NB4 (cell line): ENCODE results near the gene NOX5.

Experiments
- DNase-seq: peaks from one replicate; pipeline ENCODE4 v3.0.0; 2010; ENCODE audit warnings: low read depth
- H3K4me3 ChIP-seq: one replicate; pipeline ENCODE4 v1.5.1; 2011; ENCODE audit warnings: mild to moderate bottlenecking, low read depth, low read length, moderate library complexity
- CTCF ChIP-seq: IDR thresholded peaks from one replicate; pipeline ENCODE4 v1.5.1; 2012; ENCODE audit warnings: low read depth, low read length
- MAX ChIP-seq: IDR thresholded peaks from 2 replicates; pipeline ENCODE4 v1.6.1; 2011; ENCODE audit warnings: low read depth, low read length
- MYC ChIP-seq: IDR thresholded peaks from 2 replicates; pipeline ENCODE4 v1.6.1; 2011; ENCODE audit warnings: low read depth, low read length
- POLR2A ChIP-seq: IDR thresholded peaks from 2 replicates; pipeline ENCODE4 v1.6.1; 2011; ENCODE audit warnings: mild to moderate bottlenecking; ENCODE audit not compliant: insufficient read length; ENCODE audit errors: extremely low read depth

Gene NOX5

DNA sequence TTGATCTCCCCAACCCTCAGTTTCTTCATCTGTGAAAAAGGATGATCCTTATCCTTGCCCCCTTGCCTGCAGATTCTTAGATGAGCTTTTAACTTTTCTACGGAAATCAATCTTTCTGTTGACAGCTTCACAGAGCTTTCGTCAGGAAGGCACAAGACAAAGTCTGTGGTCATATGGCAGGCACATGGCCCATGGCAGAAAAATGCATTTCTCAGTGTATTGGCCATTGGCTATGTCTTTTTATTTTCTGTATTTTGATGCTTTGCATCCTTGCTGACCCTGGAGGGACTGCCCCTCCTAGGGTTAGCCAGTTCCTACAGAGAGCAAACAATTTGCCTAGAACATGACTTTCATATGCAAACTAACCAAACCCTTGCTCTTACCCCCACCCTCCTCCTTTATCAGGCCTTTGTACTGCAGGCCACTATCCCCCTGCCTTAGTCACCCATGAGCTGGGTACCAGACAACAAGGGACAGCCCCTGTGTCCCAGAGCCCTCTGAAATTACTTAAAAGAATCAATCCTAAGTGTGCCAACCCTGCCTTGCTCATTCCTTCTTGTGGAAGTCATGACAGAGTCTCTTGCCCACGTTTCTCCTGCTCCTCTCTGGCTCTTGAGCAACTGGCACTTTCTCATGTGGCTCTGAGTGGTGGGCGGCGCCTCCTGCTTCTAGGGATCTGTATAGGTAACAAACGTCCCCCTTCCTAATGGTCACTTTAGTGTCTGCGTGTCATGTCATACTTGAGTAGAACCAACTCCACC is 24.1 kb upstream of the NOX5 start:
- DNase-seq: no peak
- no peak for TF ChIP-seq MYC
- no peak for TF ChIP-seq MAX
- no peak for TF ChIP-seq POLR2A
- no peak for TF ChIP-seq CTCF
- H3K4me3 ChIP-seq: no peak overlapping the region

DNA sequence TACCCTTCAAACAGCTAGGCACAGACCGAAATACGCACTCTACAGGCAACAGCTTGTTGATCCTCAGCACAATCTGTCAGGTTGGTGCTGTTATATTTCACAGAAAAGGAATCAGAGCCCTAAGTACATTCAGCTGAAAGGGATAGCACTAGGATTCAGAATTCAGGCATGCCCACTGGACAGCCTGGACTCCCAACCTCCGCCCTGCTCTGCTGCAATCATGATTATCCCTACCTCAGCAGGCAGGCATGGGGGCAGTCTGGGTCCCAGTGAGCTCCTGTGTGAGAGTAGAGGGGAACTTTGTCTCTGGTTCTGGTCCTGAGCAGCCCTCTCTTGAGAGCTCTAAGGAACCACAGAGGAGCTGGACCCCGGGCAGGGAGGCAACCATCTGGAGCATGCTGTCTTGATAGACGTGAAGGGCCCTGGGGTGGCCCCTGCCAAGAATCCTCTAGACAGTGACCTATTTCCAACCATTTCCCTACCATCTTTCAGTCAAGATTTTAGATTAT is 23.4 kb upstream of the NOX5 start:
- no peak overlapping the region for H3K4me3 ChIP-seq
- no peak for DNase-seq
- TF ChIP-seq MAX (no peak), POLR2A (no peak), MYC (no peak), CTCF (no peak)

- no peak for DNase-seq
- no peak overlapping the region for H3K4me3 ChIP-seq
- TF ChIP-seq POLR2A (no peak), CTCF (no peak), MYC (no peak), MAX (no peak)
Observed at GRCh38 chr15:68991723-68992122, 22.8 kb upstream of the NOX5 start.

- no peak overlapping the region for H3K4me3 ChIP-seq
- TF ChIP-seq CTCF (no peak), MAX (no peak), MYC (no peak), POLR2A (no peak)
- DNase-seq: no peak
Observed at GRCh38 chr15:68992696-68993095, 21.8 kb upstream of the NOX5 start.

DNA sequence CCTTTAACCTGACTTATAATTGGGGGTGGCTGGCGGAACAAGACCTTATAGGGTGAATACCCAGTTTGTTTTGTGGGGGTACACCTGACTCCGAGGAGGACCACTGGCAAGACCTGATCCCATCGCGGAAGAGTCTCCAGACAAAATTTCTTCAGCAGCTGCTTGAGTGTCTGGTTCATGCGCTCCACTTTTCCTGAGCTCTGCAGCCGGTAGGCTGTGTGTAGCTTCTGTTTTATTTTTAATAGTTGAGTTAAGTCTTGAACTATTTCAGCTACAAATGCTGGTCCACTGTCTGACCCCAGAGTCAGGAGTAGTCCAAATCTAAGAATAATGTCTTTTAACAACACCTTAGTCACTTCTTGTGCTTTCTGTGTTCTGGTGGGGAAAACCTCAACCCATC is 21.2 kb upstream of the NOX5 start:
- no peak for TF ChIP-seq MYC
- no peak overlapping the region for H3K4me3 ChIP-seq
- DNase-seq: no peak

DNA sequence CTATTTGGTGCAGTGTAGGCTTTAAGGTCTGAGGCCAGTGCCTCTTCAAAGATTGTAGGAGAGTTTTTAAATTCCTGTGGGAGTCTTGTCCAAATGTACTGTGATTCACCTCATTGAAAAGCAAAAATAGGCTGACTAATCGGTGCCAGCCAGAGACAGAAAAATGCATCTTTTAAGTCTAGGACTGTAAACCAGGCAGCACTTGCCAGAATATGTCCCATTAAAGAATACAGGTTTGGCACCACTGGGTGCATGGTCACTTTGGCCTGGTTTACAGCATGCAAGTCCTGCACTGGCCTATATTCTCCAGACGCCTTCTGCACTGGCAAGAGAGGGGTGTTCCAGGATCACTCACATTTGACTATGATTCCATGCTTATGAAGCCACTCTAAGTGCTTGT is 20.3 kb upstream of the NOX5 start:
- H3K4me3 ChIP-seq: no peak overlapping the region
- TF ChIP-seq CTCF (no peak), POLR2A (no peak), MAX (no peak), MYC (no peak)
- DNase-seq: no peak
